NCI-H2171 treated with DMSO at 0.1 percent for 48 hours (cell line): ENCODE data around the gene GYPC.
A peak's percentile ranks its signal among the peaks of the same experiment; 100 is the strongest.

Experiments
- DNase-seq: peaks from one replicate; lab custom pipeline; 2025; lab: John Stamatoyannopoulos, UW

Gene GYPC

GRCh38 chr2:126650994-126651393 is 5.0 kb upstream of the GYPC start:
- DNase-seq = no peak

GRCh38 chr2:126652323-126652891 is 3.6 kb upstream of the GYPC start:
- no peak for DNase-seq

- no peak for DNase-seq
Measured at GRCh38 chr2:126653109-126653508, 2.8 kb upstream of the GYPC start.

- no peak for DNase-seq
Measured at GRCh38 chr2:126653761-126654160, 2.2 kb upstream of the GYPC start.

GRCh38 chr2:126655051-126655450 is 907 bp upstream of the GYPC start:
- DNase-seq = peak; percentile 30

- DNase-seq = no peak
Measured at GRCh38 chr2:126656431-126657147, 631 bp downstream of the GYPC start.

- peak; percentile 37 for DNase-seq
Measured at GRCh38 chr2:126657148-126657635, 1.2 kb downstream of the GYPC start.

- DNase-seq = no peak
Measured at GRCh38 chr2:126657636-126658318, 1.8 kb downstream of the GYPC start.

- no peak for DNase-seq
Measured at GRCh38 chr2:126658319-126658904, 2.5 kb downstream of the GYPC start.

GRCh38 chr2:126658905-126659561 is 3.1 kb downstream of the GYPC start:
- no peak for DNase-seq

- DNase-seq = no peak
Measured at GRCh38 chr2:126659562-126660467, 3.9 kb downstream of the GYPC start.

GRCh38 chr2:126660971-126661370 is 5.0 kb downstream of the GYPC start:
- no peak for DNase-seq

- DNase-seq = no peak
Measured at GRCh38 chr2:126661702-126662500, 5.9 kb downstream of the GYPC start.

- no peak for DNase-seq
Measured at GRCh38 chr2:126662621-126663020, 6.7 kb downstream of the GYPC start.

- no peak for DNase-seq
Measured at GRCh38 chr2:126663184-126663963, 7.4 kb downstream of the GYPC start.

GRCh38 chr2:126664234-126664633 is 8.3 kb downstream of the GYPC start:
- no peak for DNase-seq

- DNase-seq = no peak
Measured at GRCh38 chr2:126664639-126665038, 8.7 kb downstream of the GYPC start.

GRCh38 chr2:126665483-126665882 is 9.5 kb downstream of the GYPC start:
- DNase-seq = no peak

GRCh38 chr2:126668254-126668653 is 12.3 kb downstream of the GYPC start:
- no peak for DNase-seq

GRCh38 chr2:126669772-126670171 is 13.8 kb downstream of the GYPC start:
- no peak for DNase-seq
